Naive B cell (primary cell): Measurements from ENCODE around the gene REC8. TPM values are rescaled to one million over a fixed set of nuclear protein-coding genes. Genes with fewer than 3 reads are reported as not detected.
"Not testable (repeated sequence)": the region's sequence is repeated elsewhere in the genome, so short reads cannot be mapped to it uniquely, and the experiment has no call there.

ENCODE experiments used
- ATAC-seq, 2 donors: fragments of 150-1000 bp; cut with Tn5 transposase; 2 replicates each; pipeline ENCODE4 v1.10.0; 2021; ENCODE audit warnings: low read depth in 2 of 2, mild to moderate bottlenecking in 2 of 2, moderate library complexity in 2 of 2
- DNase-seq: peaks from one replicate; pipeline ENCODE4 v3.0.0; 2022
- H3K27ac Mint-ChIP-seq, 6 donors: one replicate each; pipeline ENCODE4 v1.8.0; 2020 to 2022; ENCODE audit warnings: mild to moderate bottlenecking in 6 of 6, mixed read lengths in 6 of 6, moderate library complexity in 5 of 6, inconsistent platforms in 2 of 6
- H3K27me3 Mint-ChIP-seq, 3 donors: one replicate each; pipeline ENCODE4 v1.8.0; 2021 to 2022; ENCODE audit warnings: mixed read lengths in 3 of 3, mild to moderate bottlenecking in 1 of 3
- H3K36me3 Mint-ChIP-seq, 2 donors: one replicate each; pipeline ENCODE4 v1.8.0; 2020 to 2022; ENCODE audit warnings: mixed read lengths in 2 of 2, inconsistent platforms in 1 of 2, mild to moderate bottlenecking in 1 of 2
- H3K4me1 Mint-ChIP-seq, 3 donors: one replicate each; pipeline ENCODE4 v1.8.0; 2020 to 2022; ENCODE audit warnings: mixed read lengths in 3 of 3, inconsistent platforms in 1 of 3, mild to moderate bottlenecking in 1 of 3, moderate library complexity in 1 of 3
- H3K4me3 Mint-ChIP-seq, 8 donors: one replicate each; pipeline ENCODE4 v1.8.0; 2020 to 2022; ENCODE audit warnings: mild to moderate bottlenecking in 8 of 8, mixed read lengths in 8 of 8, moderate library complexity in 8 of 8, inconsistent platforms in 2 of 8
- H3K9me3 Mint-ChIP-seq, 7 donors: one replicate each; pipeline ENCODE4 v1.8.0; 2020 to 2022; ENCODE audit warnings: mixed read lengths in 7 of 7, mild to moderate bottlenecking in 5 of 7, inconsistent platforms in 2 of 7, moderate library complexity in 1 of 7
- polyA plus RNA-seq, 6 donors: library from polyadenylated mRNA; unstranded; fragments of 300-500 nt; fragmentation: Illumina TruSeq; gene quantifications; one replicate each; pipeline ENCODE4 v1.2.3, GENCODE V29; 2021; ENCODE audit warnings: low read depth in 6 of 6

Gene REC8
- polyA plus RNA-seq, 6 donors from 2014 or later: 3.6 to 9.6 (median 6.9) TPM

DNA sequence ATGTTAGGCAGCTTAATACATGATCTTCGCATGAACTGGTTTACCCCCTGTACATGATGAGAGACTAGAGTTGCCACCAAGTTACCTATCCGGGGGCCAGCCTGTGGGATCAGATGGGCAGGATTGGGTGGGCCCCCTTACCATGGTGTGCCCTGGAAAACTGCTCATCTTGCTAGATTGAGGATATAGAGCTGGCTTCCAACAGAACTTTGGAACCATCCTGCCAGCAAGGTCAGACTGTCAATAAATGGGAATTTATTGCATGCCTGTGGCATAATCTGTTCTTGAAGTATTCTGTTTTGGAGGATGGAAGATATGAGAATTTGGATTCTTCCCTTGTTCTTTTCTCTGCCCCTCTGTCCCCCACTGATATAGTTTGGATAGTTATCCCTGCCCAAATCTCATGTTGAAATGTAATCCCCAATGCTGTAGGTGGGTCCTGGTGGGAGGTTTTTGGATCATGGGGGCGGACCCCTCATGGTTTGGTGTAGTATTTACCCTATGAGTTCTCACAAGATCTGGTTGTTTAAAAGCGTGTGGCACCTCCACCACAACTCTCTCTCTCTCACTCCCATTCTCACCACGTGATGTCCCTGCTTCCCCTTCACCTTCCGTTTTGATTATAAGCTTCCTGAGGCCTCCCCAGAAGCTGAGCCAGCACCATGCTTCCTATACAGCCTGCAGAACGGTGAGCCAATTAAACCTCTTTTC, 27.1 kb downstream of the REC8 start:
- Mint-ChIP-seq H3K4me3 (peak overlapping the region in 6 of 8 donors; percentile 18 to 50 (median 46)), H3K4me1 (peaks cover 41 to 61% (median 44%) of the 10 kb centered on the region in 3 donors), H3K9me3 (peaks cover 0 to 2% (median 0%) of the 10 kb centered on the region in 7 donors), H3K27me3 (no peaks in the 10 kb centered on the region), H3K27ac (peak overlapping the region in 4 of 6 donors; percentile 51 to 88 (median 79)), H3K36me3 (peaks cover 10 to 21% of the 10 kb centered on the region in 2 donors)
- DNase-seq: no peak
- ATAC-seq: no peak

DNA sequence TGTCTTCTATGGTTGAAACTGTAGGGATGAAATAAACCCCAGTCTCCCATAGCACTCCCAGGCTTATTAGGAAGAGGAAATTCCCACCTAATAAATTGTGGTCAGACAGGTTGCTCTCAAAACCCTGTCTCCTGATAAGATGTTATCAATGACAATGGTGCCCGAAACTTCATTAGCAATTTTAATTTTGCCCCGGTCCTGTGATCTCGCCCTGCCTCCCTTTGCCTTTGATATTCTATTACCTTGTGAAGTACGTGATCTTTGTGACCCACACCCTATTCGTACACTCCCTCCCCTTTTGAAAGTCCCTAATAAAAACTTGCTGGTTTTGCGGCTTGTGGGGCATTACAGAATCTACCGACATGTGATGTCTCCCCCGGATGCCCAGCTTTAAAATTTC, 30.7 kb downstream of the REC8 start:
- Mint-ChIP-seq H3K36me3 (peaks cover 27 to 42% of the 10 kb centered on the region in 2 donors), H3K4me1 (peaks cover 41 to 55% (median 45%) of the 10 kb centered on the region in 3 donors), H3K27ac (peak overlapping the region in 1 of 6 donors; percentile 32)
- not testable (repeated sequence) for H3K9me3 Mint-ChIP-seq, H3K27me3 Mint-ChIP-seq, ATAC-seq, H3K4me3 Mint-ChIP-seq, DNase-seq

DNA sequence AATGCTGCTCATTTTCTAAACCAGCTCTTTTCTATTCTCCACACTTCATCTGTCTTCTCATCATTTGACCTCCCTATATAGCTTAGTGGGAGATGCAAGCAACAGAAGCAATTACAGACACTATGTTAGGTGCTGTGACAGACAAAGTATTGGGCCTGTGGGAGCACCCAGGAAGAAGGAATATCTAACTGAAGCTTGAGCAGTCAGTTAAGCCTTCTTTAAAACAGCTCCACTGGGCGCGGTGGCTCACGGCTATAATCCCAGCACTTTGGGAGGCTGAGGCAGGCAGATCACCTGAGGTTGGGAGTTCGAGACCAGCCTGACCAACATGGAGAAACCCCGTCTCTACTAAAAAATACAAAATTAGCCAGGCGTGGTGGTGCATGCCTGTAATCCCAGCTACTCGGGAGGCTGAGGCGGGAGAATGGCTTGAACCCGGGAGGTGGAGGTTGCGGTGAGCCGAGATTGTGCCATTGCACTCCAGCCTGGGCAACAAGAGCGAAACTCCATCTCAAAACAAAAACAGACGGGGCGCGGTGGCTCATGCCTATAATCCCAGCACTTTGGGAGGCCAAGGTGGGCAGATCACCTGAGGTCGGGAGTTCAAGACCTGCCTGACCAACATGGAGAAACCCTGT, 31.5 kb downstream of the REC8 start:
- not testable (repeated sequence) for H3K4me3 Mint-ChIP-seq, ATAC-seq
- peaks cover 40 to 53% (median 49%) of the 10 kb centered on the region in 3 donors for H3K4me1 Mint-ChIP-seq

DNA sequence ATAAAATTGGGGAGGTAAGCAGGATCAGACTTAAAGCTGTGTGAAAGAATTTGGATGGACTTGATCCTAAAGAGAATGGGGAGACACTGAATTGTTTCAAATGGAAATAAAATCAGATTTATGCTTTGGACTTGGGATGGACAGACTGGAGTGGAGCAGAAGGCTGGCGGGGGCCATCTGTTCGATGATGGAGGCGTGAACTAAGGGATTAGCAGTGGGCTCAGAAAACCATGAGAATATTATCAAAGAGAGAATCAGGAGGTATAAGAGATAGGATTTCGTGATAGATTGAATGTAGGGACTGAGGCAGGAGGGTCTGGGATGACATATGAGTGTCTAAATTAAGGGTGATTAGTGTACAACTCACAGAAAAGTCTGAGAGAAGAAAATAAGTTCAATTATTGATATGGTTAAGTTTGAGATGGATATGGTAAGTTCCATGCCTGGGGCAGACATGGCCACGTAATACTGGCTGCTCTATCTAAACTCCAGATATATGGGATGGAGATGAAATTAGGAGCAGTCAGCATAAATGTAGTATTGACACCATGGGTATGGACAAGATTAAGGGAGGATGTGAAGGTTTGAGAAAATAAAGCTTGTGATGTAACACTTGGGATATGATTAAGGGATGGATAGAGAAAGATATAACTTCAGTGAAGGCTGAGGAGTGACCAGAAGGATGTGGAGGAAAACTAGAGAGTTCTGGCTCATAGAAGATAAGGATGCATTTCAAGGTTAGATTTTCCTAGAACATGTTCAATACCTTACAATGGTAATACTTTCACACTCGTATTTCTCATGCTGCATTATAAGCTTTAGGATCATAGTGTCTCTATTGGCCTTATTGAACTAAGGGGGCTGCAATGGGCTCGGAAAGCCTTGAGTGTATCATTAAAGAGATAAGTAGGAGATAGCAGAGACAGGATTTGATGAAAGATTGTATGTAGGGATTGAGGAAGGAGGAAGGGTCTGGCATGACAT, 32.6 kb downstream of the REC8 start:
- H3K9me3 Mint-ChIP-seq: peaks cover 0 to 2% (median 0%) of the 10 kb centered on the region in 7 donors
- peaks cover 34 to 42% of the 10 kb centered on the region in 2 donors for H3K36me3 Mint-ChIP-seq
- peak overlapping the region in 2 of 8 donors; percentile 10 to 59 for H3K4me3 Mint-ChIP-seq
- H3K27ac Mint-ChIP-seq: peak overlapping the region in 3 of 6 donors; percentile 24 to 82 (median 66)
- peaks cover 30 to 42% (median 38%) of the 10 kb centered on the region in 3 donors for H3K4me1 Mint-ChIP-seq
- DNase-seq (no peak), ATAC-seq (no peak)
- H3K27me3 Mint-ChIP-seq: no peaks in the 10 kb centered on the region

More for the DNA sequence above, 31.5 kb downstream of the REC8 start:
- H3K27ac Mint-ChIP-seq, DNase-seq, H3K27me3 Mint-ChIP-seq, H3K9me3 Mint-ChIP-seq: not testable (repeated sequence)
- peaks cover 30 to 42% of the 10 kb centered on the region in 2 donors for H3K36me3 Mint-ChIP-seq

DNA sequence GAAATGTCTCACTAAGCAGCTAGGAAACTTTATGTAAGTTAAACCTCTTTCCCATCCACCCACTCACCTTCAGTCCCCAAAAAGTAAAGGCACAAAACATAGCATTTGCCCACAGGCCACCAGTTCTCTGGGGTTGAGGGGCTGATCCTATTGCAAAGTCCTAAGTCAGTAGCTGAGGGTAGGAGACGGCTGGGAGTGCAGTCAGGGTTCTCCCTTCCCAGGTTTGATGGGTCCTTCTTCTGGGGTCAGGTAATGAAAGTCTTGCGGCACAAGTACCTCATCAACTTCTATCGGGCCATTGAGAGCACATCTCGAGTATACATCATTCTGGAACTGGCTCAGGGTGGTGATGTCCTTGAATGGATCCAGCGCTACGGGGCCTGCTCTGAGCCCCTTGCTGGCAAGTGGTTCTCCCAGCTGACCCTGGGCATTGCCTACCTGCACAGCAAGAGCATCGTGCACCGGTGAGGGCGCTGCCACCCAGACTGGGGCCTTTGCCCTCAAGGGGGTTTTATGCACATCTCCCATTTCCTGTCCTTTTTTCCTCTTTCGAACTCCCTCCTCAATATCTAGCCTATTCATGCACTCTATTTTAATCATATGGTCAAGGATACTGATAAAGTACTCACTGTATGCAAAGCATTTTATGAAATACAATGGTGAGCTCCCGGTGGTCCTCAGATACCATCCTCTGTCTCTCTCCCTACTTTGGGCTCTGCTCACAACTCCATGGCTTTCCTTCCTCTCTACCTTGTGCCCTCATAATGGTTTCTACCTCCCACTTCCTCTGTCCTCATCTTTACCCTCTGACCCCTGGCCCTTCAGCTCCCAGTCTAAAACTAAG, 34.6 kb downstream of the REC8 start:
- H3K27ac Mint-ChIP-seq: peak overlapping the region; percentile 71 to 96 (median 88)
- H3K36me3 Mint-ChIP-seq: peaks cover 38 to 49% of the 10 kb centered on the region in 2 donors
- ATAC-seq (no peak), DNase-seq (no peak)
- peaks cover 43 to 52% (median 44%) of the 10 kb centered on the region in 3 donors for H3K4me1 Mint-ChIP-seq
- H3K9me3 Mint-ChIP-seq: peaks cover 0 to 2% (median 0%) of the 10 kb centered on the region in 7 donors
- no peaks in the 10 kb centered on the region for H3K27me3 Mint-ChIP-seq
- peak overlapping the region in 3 of 8 donors; percentile 13 to 61 (median 57) for H3K4me3 Mint-ChIP-seq

DNA sequence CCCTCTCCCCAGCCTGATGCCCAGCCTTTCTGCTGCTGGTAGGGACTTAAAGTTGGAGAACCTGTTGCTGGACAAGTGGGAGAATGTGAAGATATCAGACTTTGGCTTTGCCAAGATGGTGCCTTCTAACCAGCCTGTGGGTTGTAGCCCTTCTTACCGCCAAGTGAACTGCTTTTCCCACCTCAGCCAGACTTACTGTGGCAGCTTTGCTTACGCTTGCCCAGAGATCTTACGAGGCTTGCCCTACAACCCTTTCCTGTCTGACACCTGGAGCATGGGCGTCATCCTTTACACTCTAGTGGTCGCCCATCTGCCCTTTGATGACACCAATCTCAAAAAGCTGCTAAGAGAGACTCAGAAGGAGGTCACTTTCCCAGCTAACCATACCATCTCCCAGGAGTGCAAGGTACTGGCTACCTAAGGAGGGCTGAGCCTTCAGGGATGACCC, 35.2 kb downstream of the REC8 start:
- Mint-ChIP-seq H3K27ac (peak overlapping the region; percentile 71 to 96 (median 88)), H3K36me3 (peaks cover 37 to 47% of the 10 kb centered on the region in 2 donors), H3K27me3 (no peaks in the 10 kb centered on the region), H3K4me3 (peak overlapping the region in 5 of 8 donors; percentile 13 to 61 (median 34)), H3K4me1 (peaks cover 46 to 56% (median 47%) of the 10 kb centered on the region in 3 donors), H3K9me3 (peaks cover 0 to 2% (median 0%) of the 10 kb centered on the region in 7 donors)
- ATAC-seq (peak; percentile 78 to 84), DNase-seq (peak; percentile 33)

DNA sequence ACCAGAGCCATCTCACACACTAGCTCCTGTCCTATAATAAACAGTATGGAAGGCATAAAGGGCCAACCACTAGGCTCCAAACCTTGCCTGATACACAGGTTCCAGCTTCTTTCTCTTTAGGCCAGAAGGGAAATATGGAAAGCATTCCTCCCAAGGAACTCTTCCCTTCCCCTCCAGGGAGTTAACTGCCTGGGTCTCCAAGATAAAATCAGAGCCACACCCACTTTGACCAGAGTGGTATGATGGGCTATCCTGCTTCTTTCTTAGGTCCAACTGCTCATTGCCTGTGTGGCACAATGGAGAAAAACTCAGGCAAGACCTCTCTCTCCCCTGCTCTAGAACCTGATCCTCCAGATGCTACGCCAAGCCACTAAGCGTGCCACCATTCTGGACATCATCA, 35.7 kb downstream of the REC8 start:
- peaks cover 35 to 45% of the 10 kb centered on the region in 2 donors for H3K36me3 Mint-ChIP-seq
- no peak for DNase-seq
- H3K27ac Mint-ChIP-seq: peak overlapping the region in 4 of 6 donors; percentile 12 to 73 (median 46)
- peak in 1 of 2 donors; percentile 27 for ATAC-seq
- peaks cover 0 to 2% (median 0%) of the 10 kb centered on the region in 7 donors for H3K9me3 Mint-ChIP-seq
- H3K4me3 Mint-ChIP-seq: peak overlapping the region in 1 of 8 donors; percentile 61
- peaks cover 46 to 61% (median 52%) of the 10 kb centered on the region in 3 donors for H3K4me1 Mint-ChIP-seq
- no peaks in the 10 kb centered on the region for H3K27me3 Mint-ChIP-seq

DNA sequence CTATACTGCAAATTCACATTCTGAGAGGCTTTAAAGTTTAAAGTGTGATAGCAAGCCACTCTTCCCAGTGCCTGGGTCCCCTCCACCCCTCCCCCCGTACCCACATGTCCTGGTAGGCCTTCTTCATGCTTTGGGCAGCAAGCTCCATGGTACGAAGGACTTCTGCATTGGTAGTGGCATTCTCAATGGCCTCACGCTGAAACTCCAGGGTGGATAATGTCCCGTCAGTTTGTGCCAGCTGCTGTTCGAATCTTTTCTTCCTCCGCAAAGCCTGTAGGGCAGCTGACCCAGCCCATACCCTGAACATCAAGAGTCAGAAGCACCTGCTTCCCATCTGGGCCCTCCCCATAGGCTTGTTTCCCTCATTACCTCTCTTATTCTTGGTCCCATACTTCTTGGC, 39.4 kb downstream of the REC8 start:
- DNase-seq: no peak
- Mint-ChIP-seq H3K4me3 (peak overlapping the region in 4 of 8 donors; percentile 47 to 98 (median 93)), H3K4me1 (peaks cover 53 to 83% (median 62%) of the 10 kb centered on the region in 3 donors), H3K36me3 (peaks cover 22 to 27% of the 10 kb centered on the region in 2 donors), H3K27me3 (no peaks in the 10 kb centered on the region), H3K9me3 (no peaks in the 10 kb centered on the region), H3K27ac (peak overlapping the region in 5 of 6 donors; percentile 54 to 99 (median 98))
- no peak for ATAC-seq

DNA sequence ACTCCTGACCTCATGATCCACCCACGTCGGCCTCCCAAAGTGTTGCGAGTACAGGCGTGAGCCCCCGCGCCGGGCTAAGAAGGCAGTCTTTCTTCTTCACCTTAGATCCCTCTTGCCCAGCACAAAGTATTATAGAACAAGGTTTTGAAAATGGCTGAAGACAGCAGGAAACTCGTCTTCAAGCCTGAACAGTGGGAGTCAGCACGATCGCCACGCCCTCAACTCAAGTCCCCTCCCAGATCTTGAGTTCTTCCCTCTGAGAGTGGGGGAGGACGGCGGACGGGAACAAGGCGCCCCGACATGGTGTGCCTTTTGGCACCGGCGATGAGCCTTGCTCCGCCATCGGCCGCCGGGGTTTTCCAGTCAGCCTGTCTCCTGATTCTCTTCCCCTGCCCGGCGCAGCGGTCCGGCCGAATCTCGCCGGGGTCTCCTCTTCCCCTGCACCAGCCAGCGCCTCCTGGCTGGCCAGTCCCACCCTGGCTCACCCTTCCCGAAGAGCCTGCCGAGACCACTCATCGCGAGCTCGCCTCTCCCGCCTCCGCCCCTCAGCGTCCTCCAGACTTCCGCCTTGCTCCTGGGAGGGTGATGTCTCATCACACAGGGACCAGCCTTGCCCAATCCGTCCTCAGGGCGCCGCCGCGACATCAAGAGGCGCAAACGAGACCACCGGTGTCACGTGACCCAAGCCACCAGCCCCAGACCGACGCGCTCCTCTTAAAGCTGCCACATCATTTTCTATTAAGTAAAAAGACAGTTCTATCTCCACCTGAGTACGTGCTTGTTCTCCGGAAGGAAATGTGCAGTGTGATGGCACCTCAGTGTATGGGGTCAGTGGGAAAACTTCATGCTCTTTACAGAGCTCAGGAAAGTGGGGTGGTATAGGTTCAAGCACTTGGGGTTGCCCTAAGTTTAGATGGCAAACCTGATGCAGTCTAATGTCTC, 41.3 kb downstream of the REC8 start, which contains the start of gene CHMP4A:
Gene CHMP4A (minus strand): TSS at position 565 of the 942 bp plus-strand sequence. CDS start 49 bp downstream, at position 516.
- Mint-ChIP-seq H3K9me3 (no peaks in the 10 kb centered on the region), H3K4me1 (peaks cover 38 to 71% (median 53%) of the 10 kb centered on the region in 3 donors), H3K27ac (peak within 1 kb of the TSS; percentile 97 to 100 (median 99)), H3K27me3 (no peaks in the 10 kb centered on the region), H3K36me3 (peaks cover 10 to 17% of the 10 kb centered on the region in 2 donors), H3K4me3 (peak within 1 kb of the TSS; percentile 91 to 99 (median 96))
- DNase-seq (peak; percentile 95), ATAC-seq (peak; percentile 76 to 77)

DNA sequence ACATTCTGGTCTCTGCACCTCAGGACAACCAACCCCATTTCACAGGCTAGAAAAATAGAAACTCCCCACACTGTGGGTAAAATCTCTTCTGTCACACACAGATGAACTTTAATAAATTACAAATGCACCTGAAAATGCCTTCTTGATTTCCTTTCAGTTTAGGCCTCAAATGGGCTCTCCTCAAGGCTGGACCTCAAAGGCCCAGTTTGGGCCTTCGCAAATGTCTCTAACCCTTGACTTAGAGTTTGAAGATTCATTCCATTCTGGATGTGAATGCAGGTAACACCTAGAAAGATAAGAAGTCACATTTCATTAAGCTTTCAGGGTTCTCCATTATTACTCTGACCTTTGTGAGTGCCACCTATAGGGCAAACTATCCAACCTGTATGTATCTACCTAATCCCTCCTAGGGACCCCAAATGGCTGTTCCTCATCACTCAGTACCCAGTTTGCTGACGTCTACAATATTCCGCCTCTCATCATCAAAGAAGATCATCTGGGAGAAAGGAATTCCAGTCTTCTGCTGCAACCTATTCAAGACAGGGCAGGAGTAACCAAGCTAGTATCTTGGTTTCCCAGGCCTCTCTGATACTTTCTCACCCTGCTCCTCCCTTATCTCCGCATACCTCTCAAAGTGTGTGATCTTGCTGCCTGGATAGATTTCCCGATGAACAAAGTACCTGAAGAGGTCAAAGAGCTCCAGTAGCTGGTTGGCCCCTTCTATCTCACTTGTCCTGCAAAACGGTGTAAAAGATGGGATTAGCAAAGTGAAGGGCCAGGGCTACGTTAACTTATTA, 42.2 kb downstream of the REC8 start:
- Mint-ChIP-seq H3K4me3 (peak overlapping the region; percentile 74 to 99 (median 94)), H3K27ac (peak overlapping the region; percentile 97 to 100 (median 99)), H3K9me3 (no peaks in the 10 kb centered on the region), H3K27me3 (no peaks in the 10 kb centered on the region), H3K36me3 (peaks cover 10 to 17% of the 10 kb centered on the region in 2 donors), H3K4me1 (peaks cover 38 to 71% (median 53%) of the 10 kb centered on the region in 3 donors)
- ATAC-seq: no peak
- DNase-seq: no peak
